Osteocyte (in vitro differentiated cells): ENCODE results near the gene SLC34A1. TPM values are rescaled to one million over a fixed set of nuclear protein-coding genes. Genes with fewer than 3 reads are reported as not detected.
"Not testable (repeated sequence)": the region's sequence is repeated elsewhere in the genome, so short reads cannot be mapped to it uniquely, and the experiment has no call there.

Experiments used
- DNase-seq: peaks from one replicate; pipeline ENCODE4 v3.0.0; 2021; ENCODE audit warnings: mixed read lengths; ENCODE audit not compliant: unreplicated experiment; ENCODE audit errors: extremely low spot score
- H3K27ac Mint-ChIP-seq: one replicate; pipeline ENCODE4 v1.8.0; 2021; ENCODE audit warnings: mild to moderate bottlenecking, mixed read lengths; ENCODE audit not compliant: unreplicated experiment
- H3K27me3 Mint-ChIP-seq: one replicate; pipeline ENCODE4 v1.8.0; 2021; ENCODE audit warnings: mixed read lengths; ENCODE audit not compliant: unreplicated experiment
- H3K36me3 Mint-ChIP-seq: one replicate; pipeline ENCODE4 v1.8.0; 2021; ENCODE audit warnings: mixed read lengths; ENCODE audit not compliant: unreplicated experiment
- H3K4me1 Mint-ChIP-seq: one replicate; pipeline ENCODE4 v1.8.0; 2021; ENCODE audit warnings: mixed read lengths; ENCODE audit not compliant: unreplicated experiment
- H3K4me3 Mint-ChIP-seq: one replicate; pipeline ENCODE4 v1.8.0; 2021; ENCODE audit warnings: mild to moderate bottlenecking, moderate library complexity, mixed read lengths; ENCODE audit not compliant: unreplicated experiment
- H3K9me3 Mint-ChIP-seq: one replicate; pipeline ENCODE4 v1.8.0; 2021; ENCODE audit warnings: mixed read lengths; ENCODE audit not compliant: unreplicated experiment
- CTCF ChIP-seq: fragments of 200-600 bp; sonication (generic); IDR thresholded peaks from 2 replicates; pipeline ENCODE4 v1.5.0; 2021; ENCODE audit warnings: antibody characterized with exemption, mild to moderate bottlenecking, moderate library complexity
- total RNA-seq: library from RNA; stranded (reverse); gene quantifications from 2 replicates; pipeline ENCODE4 v1.2.1, GENCODE V29; 2021

SLC34A1 gene
- total RNA-seq, 1 donor from 2014 or later, result not detected

- H3K27me3 Mint-ChIP-seq, result peaks cover 26% of the 10 kb centered on the region
- H3K27ac Mint-ChIP-seq, result no peak overlapping the region
- TF ChIP-seq CTCF, result no peak
- peaks cover 6% of the 10 kb centered on the region for H3K4me1 Mint-ChIP-seq
- DNase-seq, result no peak
- no peak overlapping the region for H3K4me3 Mint-ChIP-seq
- H3K9me3 Mint-ChIP-seq, result no peaks in the 10 kb centered on the region
- no peaks in the 10 kb centered on the region for H3K36me3 Mint-ChIP-seq
Observed at GRCh38 chr5:177358370-177358819, 25.8 kb upstream of the SLC34A1 start.

DNA sequence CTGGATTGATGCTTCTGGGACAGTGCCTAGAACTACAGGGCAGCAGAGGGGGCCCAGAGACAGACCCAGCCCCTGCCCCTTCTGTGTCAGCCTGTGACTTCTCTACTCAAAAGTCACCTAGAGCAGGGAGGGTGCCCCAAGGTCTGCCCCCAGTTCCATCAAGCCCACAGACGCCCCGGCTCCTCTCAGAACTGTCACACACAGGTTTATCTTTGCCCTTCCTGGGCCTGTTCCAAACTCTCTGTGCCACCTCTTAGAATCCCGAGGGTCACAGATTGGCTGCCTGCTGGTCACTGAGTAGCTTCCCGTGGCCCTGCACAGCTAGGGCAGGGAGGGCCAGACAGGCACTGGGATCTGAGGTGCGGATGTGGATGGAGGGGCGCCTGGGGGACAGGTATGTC, 24.8 kb upstream of the SLC34A1 start:
- no peaks in the 10 kb centered on the region for H3K36me3 Mint-ChIP-seq
- no peak for DNase-seq
- H3K4me1 Mint-ChIP-seq, result peaks cover 6% of the 10 kb centered on the region
- no peak overlapping the region for H3K4me3 Mint-ChIP-seq
- H3K9me3 Mint-ChIP-seq, result no peaks in the 10 kb centered on the region
- no peak for TF ChIP-seq CTCF
- H3K27ac Mint-ChIP-seq, result no peak overlapping the region
- peaks cover 26% of the 10 kb centered on the region for H3K27me3 Mint-ChIP-seq

GRCh38 chr5:177359860-177360259, 24.4 kb upstream of the SLC34A1 start:
- Mint-ChIP-seq H3K4me1 (peaks cover 6% of the 10 kb centered on the region), H3K27ac (no peak overlapping the region), H3K4me3 (no peak overlapping the region), H3K9me3 (no peaks in the 10 kb centered on the region), H3K36me3 (no peaks in the 10 kb centered on the region), H3K27me3 (peaks cover 22% of the 10 kb centered on the region)
- TF ChIP-seq CTCF, result no peak
- no peak for DNase-seq

- not testable (repeated sequence) for H3K9me3 Mint-ChIP-seq, H3K4me1 Mint-ChIP-seq, DNase-seq, H3K36me3 Mint-ChIP-seq, H3K27ac Mint-ChIP-seq, H3K4me3 Mint-ChIP-seq
- H3K27me3 Mint-ChIP-seq, result peaks cover 22% of the 10 kb centered on the region
Observed at GRCh38 chr5:177360740-177361139, 23.5 kb upstream of the SLC34A1 start.

- Mint-ChIP-seq H3K9me3 (no peaks in the 10 kb centered on the region), H3K4me1 (peaks cover 12% of the 10 kb centered on the region), H3K27ac (no peak overlapping the region), H3K4me3 (no peak overlapping the region), H3K27me3 (peaks cover 19% of the 10 kb centered on the region), H3K36me3 (no peaks in the 10 kb centered on the region)
- no peak for DNase-seq
- TF ChIP-seq CTCF, result no peak
Observed at GRCh38 chr5:177361418-177362291, 22.6 kb upstream of the SLC34A1 start.
